GM21526 (cell line): ENCODE results near the gene NIFK.

Experiments used
- ATAC-seq: cut with Tn5 transposase; IDR thresholded peaks from one replicate; pipeline ENCODE4 v1.9.1; 2021; ENCODE audit warnings: moderate library complexity; ENCODE audit not compliant: unreplicated experiment, low FRiP score

NIFK gene

GRCh38 chr2:121736462-121737336 is at the start of gene NIFK:
TSS of gene NIFK (minus strand) at chr2:121736875. CDS start at chr2:121736850, 25 bp downstream.
- peak; percentile 84 for ATAC-seq

- no peak for ATAC-seq
Measured at GRCh38 chr2:121783180-121783579, 46.5 kb upstream of the NIFK start.

- ATAC-seq = no peak
Measured at GRCh38 chr2:121778741-121779487, 42.2 kb upstream of the NIFK start.

- ATAC-seq = no peak
Measured at GRCh38 chr2:121777699-121778058, 41.0 kb upstream of the NIFK start.

GRCh38 chr2:121776885-121777698 is 40.4 kb upstream of the NIFK start:
- no peak for ATAC-seq

GRCh38 chr2:121776361-121776760 is 39.7 kb upstream of the NIFK start:
- ATAC-seq = no peak

- no peak for ATAC-seq
Measured at GRCh38 chr2:121774235-121774634, 37.6 kb upstream of the NIFK start.

GRCh38 chr2:121771976-121772742 is 35.5 kb upstream of the NIFK start:
- ATAC-seq = no peak

GRCh38 chr2:121768143-121768755 is 31.6 kb upstream of the NIFK start:
- ATAC-seq = no peak

GRCh38 chr2:121766624-121767023 is 29.9 kb upstream of the NIFK start:
- no peak for ATAC-seq

- ATAC-seq = no peak
Measured at GRCh38 chr2:121764681-121765228, 28.1 kb upstream of the NIFK start.

- peak; percentile 99 for ATAC-seq
Measured at GRCh38 chr2:121755237-121756111, 18.8 kb upstream of the NIFK start, which contains the start of gene TSN. TSS of gene TSN (plus strand) at chr2:121755651. CDS start at chr2:121755780, 129 bp downstream.

GRCh38 chr2:121754851-121755236 is 18.2 kb upstream of the NIFK start:
- no peak for ATAC-seq

GRCh38 chr2:121748202-121748601 is 11.5 kb upstream of the NIFK start:
- no peak for ATAC-seq

- ATAC-seq = no peak
Measured at GRCh38 chr2:121746071-121746578, 9.4 kb upstream of the NIFK start.

- no peak for ATAC-seq
Measured at GRCh38 chr2:121741450-121741849, 4.8 kb upstream of the NIFK start.

GRCh38 chr2:121740973-121741372 is 4.3 kb upstream of the NIFK start:
- no peak for ATAC-seq

GRCh38 chr2:121736140-121736461 is 574 bp downstream of the NIFK start:
- ATAC-seq = peak; percentile 16
